GM18867 (cell line): Measurements from ENCODE around the gene AP4B1.

Source experiments
- ATAC-seq: cut with Tn5 transposase; IDR thresholded peaks from one replicate; pipeline ENCODE4 v1.9.1; 2021; ENCODE audit warnings: mild to moderate bottlenecking, moderate library complexity; ENCODE audit not compliant: unreplicated experiment

Gene AP4B1

GRCh38 chr1:113930499-113931161 is 26.0 kb upstream of the AP4B1 start:
- ATAC-seq: peak; percentile 29

- peak; percentile 36 for ATAC-seq
These were observed 25.3 kb upstream of the AP4B1 start for GRCh38 chr1:113929750-113930498.

GRCh38 chr1:113928941-113929749 is 24.5 kb upstream of the AP4B1 start, which contains the start of gene HIPK1:
Gene HIPK1 (plus strand): TSS chr1:113929324.
- ATAC-seq: peak; percentile 65

GRCh38 chr1:113928187-113928930 is 23.8 kb upstream of the AP4B1 start:
- ATAC-seq: peak; percentile 38

- ATAC-seq: no peak
These were observed 19.9 kb upstream of the AP4B1 start for GRCh38 chr1:113924473-113924872.

GRCh38 chr1:113922957-113923356 is 18.4 kb upstream of the AP4B1 start:
- no peak for ATAC-seq

GRCh38 chr1:113918243-113918642 is 13.6 kb upstream of the AP4B1 start:
- ATAC-seq: no peak

- no peak for ATAC-seq
These were observed 12.9 kb upstream of the AP4B1 start for GRCh38 chr1:113917400-113918082.

GRCh38 chr1:113916974-113917373 is 12.4 kb upstream of the AP4B1 start:
- ATAC-seq: no peak

- no peak for ATAC-seq
These were observed 9.5 kb upstream of the AP4B1 start for GRCh38 chr1:113913887-113914664.

GRCh38 chr1:113913312-113913668 is 8.7 kb upstream of the AP4B1 start:
- no peak for ATAC-seq

- no peak for ATAC-seq
These were observed 8.2 kb upstream of the AP4B1 start for GRCh38 chr1:113912594-113913311.

GRCh38 chr1:113905435-113905861 is 849 bp upstream of the AP4B1 start:
- peak; percentile 11 for ATAC-seq

GRCh38 chr1:113904293-113904673 is 316 bp downstream of the AP4B1 start:
- peak; percentile 33 for ATAC-seq

GRCh38 chr1:113903501-113904292 is 902 bp downstream of the AP4B1 start:
- no peak for ATAC-seq

- ATAC-seq: no peak
These were observed 3.4 kb downstream of the AP4B1 start for GRCh38 chr1:113901191-113901590.

- ATAC-seq: no peak
These were observed 5.5 kb downstream of the AP4B1 start for GRCh38 chr1:113899111-113899510.

- no peak for ATAC-seq
These were observed 6.3 kb downstream of the AP4B1 start for GRCh38 chr1:113898241-113898814.
